ENCODE data around the gene TRAPPC10. TPM values are rescaled to one million over a fixed set of nuclear protein-coding genes. Genes with fewer than 3 reads are reported as not detected.

The TRAPPC10 gene
- total RNA-seq, 1 donor = 25.3 TPM

DNA sequence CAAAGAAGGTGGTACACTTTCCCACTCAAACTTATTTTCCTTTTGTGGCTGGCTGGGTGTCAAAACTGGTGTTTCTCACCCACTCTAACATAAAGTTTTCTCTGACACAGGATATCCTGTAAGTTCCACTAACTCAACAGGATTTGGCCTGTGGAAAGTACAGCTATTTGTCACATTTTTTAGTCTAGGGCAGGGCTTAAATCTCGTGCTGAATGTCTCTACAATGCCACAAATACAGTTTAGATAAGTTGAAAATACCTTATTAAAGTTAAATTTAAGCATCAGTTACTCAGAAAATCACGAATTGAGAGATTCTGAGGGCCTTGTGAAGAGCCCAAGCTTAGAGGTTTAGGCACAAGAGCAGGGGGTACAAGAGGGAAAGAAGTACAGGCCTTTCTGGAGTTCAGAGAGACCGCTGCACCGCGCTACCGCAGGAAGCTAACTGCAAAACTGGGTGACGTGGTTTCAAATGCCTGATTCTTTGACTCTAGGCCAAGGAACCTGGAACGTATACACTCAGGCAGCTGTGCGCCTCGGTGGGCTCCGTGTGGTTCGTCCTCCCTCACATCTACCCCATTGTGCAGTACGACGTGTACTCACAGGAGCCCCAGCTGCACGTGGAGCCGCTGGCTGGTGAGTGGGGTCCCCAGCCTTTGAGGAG is 71.7 kb downstream of the TRAPPC10 start:
- no peak for DNase-seq (ENCODE audit: low read depth)
- no peak overlapping the region for H3K4me3 ChIP-seq (ENCODE audit: low read depth, low read length)
- TF ChIP-seq CTCF (IDR thresholded peaks at IDR 0.05; ENCODE audit: insufficient read depth, low read length) = no peak

GRCh38 chr21:44084496-44085241 is 72.6 kb downstream of the TRAPPC10 start:
- DNase-seq (ENCODE audit: low read depth) = no peak
- no peak overlapping the region for H3K4me3 ChIP-seq (ENCODE audit: low read depth, low read length)
- TF ChIP-seq CTCF (IDR thresholded peaks at IDR 0.05; ENCODE audit: insufficient read depth, low read length) = no peak

DNA sequence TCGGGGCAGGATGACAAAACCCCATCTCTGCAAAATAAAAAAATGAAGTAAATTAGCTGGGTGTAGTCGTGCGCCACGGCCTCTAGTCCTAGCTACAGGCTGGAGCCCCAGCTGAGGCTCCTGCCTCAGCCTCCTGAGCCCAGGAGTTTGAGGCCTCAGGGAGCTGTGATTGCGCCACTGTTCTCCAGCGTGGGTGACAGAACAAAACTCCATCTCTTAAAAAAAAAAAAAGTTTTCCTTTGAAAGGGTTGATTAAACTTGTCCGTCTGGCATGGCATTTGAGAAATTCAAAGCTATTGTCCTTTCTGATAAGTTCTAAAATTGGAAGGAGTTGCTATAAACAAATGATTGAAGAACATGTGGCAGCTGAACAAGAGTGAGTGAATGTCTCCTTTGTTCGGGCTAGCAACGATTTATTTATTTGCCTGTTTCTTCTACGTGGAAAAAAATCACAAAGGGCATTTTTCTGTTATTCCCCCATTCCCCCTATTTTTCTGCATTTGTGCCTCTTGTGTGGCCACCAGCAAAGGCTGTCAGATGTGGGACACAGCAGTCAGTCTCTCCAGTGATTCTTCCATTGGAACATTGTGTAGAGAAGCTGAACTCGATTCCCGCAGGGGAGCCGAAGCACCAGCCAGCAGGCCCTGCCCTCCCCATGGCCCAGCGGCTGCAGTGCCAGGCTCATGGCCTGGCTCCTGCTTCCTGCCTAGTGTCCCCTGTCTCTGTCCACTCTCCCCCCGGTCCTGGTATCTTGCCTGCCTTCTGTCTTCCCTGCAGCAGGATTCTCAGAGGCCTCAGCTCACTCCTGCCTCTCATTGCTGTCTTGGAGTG is 73.6 kb downstream of the TRAPPC10 start:
- no peak for DNase-seq (ENCODE audit: low read depth)
- H3K4me3 ChIP-seq (ENCODE audit: low read depth, low read length) = no peak overlapping the region
- TF ChIP-seq CTCF (IDR thresholded peaks at IDR 0.05; ENCODE audit: insufficient read depth, low read length) = no peak

GRCh38 chr21:44086636-44087425 is 74.7 kb downstream of the TRAPPC10 start:
- no peak overlapping the region for H3K4me3 ChIP-seq (ENCODE audit: low read depth, low read length)
- DNase-seq (ENCODE audit: low read depth) = no peak
- no peak for TF ChIP-seq CTCF (IDR thresholded peaks at IDR 0.05; ENCODE audit: insufficient read depth, low read length)

GRCh38 chr21:44087426-44088400 is 75.6 kb downstream of the TRAPPC10 start:
- DNase-seq (ENCODE audit: low read depth) = no peak
- H3K4me3 ChIP-seq (ENCODE audit: low read depth, low read length) = no peak overlapping the region
- TF ChIP-seq CTCF (IDR thresholded peaks at IDR 0.05; ENCODE audit: insufficient read depth, low read length) = no peak

All from fibroblast of the aortic adventitia (primary cell).